ENCODE data around the gene C8G. TPM values are rescaled to one million over a fixed set of nuclear protein-coding genes. Genes with fewer than 3 reads are reported as not detected.

C8G gene
- total and polyA plus RNA-seq, 9 of the 15 experiments (the other 6 are each of a cell fraction or from before 2014, with no cell fraction given): 0.35 to 5.9 (median 2.7) TPM; not detected in 2

GRCh38 chr9:136949817-136950655 lies 5.0 kb downstream of the C8G start (continued):
- TF ChIP-seq ERF (CRISPR knock-in tag; IDR thresholded peaks at IDR 0.05): no peak
- no peak for TF ChIP-seq E2F8 (IDR thresholded peaks at IDR 0.05; ENCODE audit: low read depth, partially characterized antibody)
- no peak for TF ChIP-seq AFF4 (CRISPR knock-in tag; IDR thresholded peaks at IDR 0.05)
- no peak for TF ChIP-seq BRF1 (IDR thresholded peaks at IDR 0.05; ENCODE audit: borderline replicate concordance, extremely low read depth, insufficient read length)
- TF ChIP-seq POLR2H (tag; IDR thresholded peaks at IDR 0.05; ENCODE audit: low read depth): no peak
- no peak for TF ChIP-seq ETV6 (IDR thresholded peaks at IDR 0.05; ENCODE audit: borderline replicate concordance in 1 of 2, low read depth in 2 of 2, low read length in 1 of 2)
- TF ChIP-seq ETV6 (CRISPR knock-in tag; IDR thresholded peaks at IDR 0.05; ENCODE audit: borderline replicate concordance): no peak
- TF ChIP-seq ZNF436 (CRISPR knock-in tag; IDR thresholded peaks at IDR 0.05): no peak
- no peak for TF ChIP-seq MED1 (CRISPR knock-in tag; IDR thresholded peaks at IDR 0.05; ENCODE audit: borderline replicate concordance)
- no peak for TF ChIP-seq ZNF253 (CRISPR knock-in tag; conservative IDR thresholded peaks at IDR 0.05)
- TF ChIP-seq, protein P1, sequence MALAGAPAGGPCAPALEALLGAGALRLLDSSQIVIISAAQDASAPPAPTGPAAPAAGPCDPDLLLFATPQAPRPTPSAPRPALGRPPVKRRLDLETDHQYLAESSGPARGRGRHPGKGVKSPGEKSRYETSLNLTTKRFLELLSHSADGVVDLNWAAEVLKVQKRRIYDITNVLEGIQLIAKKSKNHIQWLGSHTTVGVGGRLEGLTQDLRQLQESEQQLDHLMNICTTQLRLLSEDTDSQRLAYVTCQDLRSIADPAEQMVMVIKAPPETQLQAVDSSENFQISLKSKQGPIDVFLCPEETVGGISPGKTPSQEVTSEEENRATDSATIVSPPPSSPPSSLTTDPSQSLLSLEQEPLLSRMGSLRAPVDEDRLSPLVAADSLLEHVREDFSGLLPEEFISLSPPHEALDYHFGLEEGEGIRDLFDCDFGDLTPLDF (CRISPR knock-in tag; IDR thresholded peaks at IDR 0.05): no peak
- TF ChIP-seq COPS2 (conservative IDR thresholded peaks at IDR 0.05): no peak
- no peak for TF ChIP-seq TEAD4 (IDR thresholded peaks at IDR 0.05; ENCODE audit: low read length)
- no peak for TF ChIP-seq TEAD4 (CRISPR knock-in tag; IDR thresholded peaks at IDR 0.05; ENCODE audit: borderline replicate concordance)
- no peak for TF ChIP-seq ZNF695 (CRISPR knock-in tag; IDR thresholded peaks at IDR 0.05)
- no peak; the same call in 1 of the 2 replicates for TF ChIP-seq CBFB (CRISPR knock-in tag; IDR thresholded peaks at IDR 0.05)
- TF ChIP-seq ZNF76 (CRISPR knock-in tag; IDR thresholded peaks at IDR 0.05; ENCODE audit: borderline replicate concordance): 0 out of 2 replicates have a peak, but pooled peaks have one; percentile 61
- TF ChIP-seq GTF2A2 (tag; IDR thresholded peaks at IDR 0.05): no peak
- TF ChIP-seq STAT5A (IDR thresholded peaks at IDR 0.05; ENCODE audit: borderline replicate concordance, low read length): no peak
- TF ChIP-seq GTF2F1 (IDR thresholded peaks at IDR 0.05; ENCODE audit: low read depth, low read length): no peak
